Panc1 (cell line): ENCODE data around the gene SLC37A1.

Experiments
- POLR2AphosphoS5 ChIP-seq: IDR thresholded peaks from 2 replicates; pipeline ENCODE4 v1.6.1; 2012; ENCODE audit warnings: mild to moderate bottlenecking, low read depth, low read length, moderate library complexity
- SIN3A ChIP-seq: IDR thresholded peaks from 2 replicates; pipeline ENCODE4 v1.6.1; 2012; ENCODE audit warnings: low read depth, mild to moderate bottlenecking, low read length, moderate library complexity, borderline replicate concordance; ENCODE audit not compliant: insufficient read depth
- TCF7L2 ChIP-seq: IDR thresholded peaks from 2 replicates; pipeline ENCODE4 v1.6.1; 2011; ENCODE audit warnings: mild to moderate bottlenecking, low read depth, low read length, inconsistent platforms
- TF ChIP-seq, protein P1 (sequence below): fragments of 450-650 bp; IDR thresholded peaks from 2 replicates; pipeline ENCODE4 v1.5.1; 2017; ENCODE audit warnings: mild to moderate bottlenecking

DNA sequence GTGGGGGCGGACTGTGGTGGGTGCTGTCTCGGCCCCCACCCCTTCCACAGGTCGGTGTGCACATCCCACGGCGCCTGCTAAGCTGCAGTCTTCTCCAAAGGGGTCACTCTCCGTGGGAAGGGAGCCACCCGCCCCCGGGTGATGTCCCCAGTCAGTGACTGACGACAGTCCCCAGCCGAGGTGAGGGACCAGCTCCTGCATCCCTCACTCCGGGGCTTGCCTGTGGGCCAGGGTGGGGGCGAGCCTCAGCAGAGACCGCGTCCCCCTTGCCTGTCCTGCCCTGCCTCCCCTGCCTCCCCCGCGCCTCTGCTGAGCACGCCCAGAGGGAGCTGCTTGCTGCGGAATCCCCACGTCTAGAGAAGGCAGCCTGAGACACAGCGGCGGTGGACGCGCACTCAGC, 103.8 kb downstream of the SLC37A1 start:
- TF ChIP-seq, protein P1, sequence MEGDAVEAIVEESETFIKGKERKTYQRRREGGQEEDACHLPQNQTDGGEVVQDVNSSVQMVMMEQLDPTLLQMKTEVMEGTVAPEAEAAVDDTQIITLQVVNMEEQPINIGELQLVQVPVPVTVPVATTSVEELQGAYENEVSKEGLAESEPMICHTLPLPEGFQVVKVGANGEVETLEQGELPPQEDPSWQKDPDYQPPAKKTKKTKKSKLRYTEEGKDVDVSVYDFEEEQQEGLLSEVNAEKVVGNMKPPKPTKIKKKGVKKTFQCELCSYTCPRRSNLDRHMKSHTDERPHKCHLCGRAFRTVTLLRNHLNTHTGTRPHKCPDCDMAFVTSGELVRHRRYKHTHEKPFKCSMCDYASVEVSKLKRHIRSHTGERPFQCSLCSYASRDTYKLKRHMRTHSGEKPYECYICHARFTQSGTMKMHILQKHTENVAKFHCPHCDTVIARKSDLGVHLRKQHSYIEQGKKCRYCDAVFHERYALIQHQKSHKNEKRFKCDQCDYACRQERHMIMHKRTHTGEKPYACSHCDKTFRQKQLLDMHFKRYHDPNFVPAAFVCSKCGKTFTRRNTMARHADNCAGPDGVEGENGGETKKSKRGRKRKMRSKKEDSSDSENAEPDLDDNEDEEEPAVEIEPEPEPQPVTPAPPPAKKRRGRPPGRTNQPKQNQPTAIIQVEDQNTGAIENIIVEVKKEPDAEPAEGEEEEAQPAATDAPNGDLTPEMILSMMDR: no peak
- TF ChIP-seq POLR2AphosphoS5 (no peak), SIN3A (no peak), TCF7L2 (no peak)
